CD1c-positive myeloid dendritic cell (primary cell): ENCODE measurements around the gene GPR107.
A peak's percentile ranks its signal among the peaks of the same experiment; 100 is the strongest.

Source experiments
- DNase-seq: peaks from one replicate; pipeline ENCODE4 v3.0.0-alpha.2; 2016; ENCODE audit errors: extremely low spot score

The GPR107 gene

GRCh38 chr9:130137081-130137640 is 83.5 kb downstream of the GPR107 start:
- no peak for DNase-seq

GRCh38 chr9:130137641-130138081 is 84.0 kb downstream of the GPR107 start:
- DNase-seq = no peak

GRCh38 chr9:130138171-130138653 is 84.5 kb downstream of the GPR107 start:
- DNase-seq = peak; percentile 72

- no peak for DNase-seq
Measured at GRCh38 chr9:130138791-130139190, 85.1 kb downstream of the GPR107 start.

- DNase-seq = no peak
Measured at GRCh38 chr9:130139251-130139650, 85.5 kb downstream of the GPR107 start.

GRCh38 chr9:130140706-130141105 is 87.0 kb downstream of the GPR107 start:
- peak; percentile 62 for DNase-seq

GRCh38 chr9:130142056-130142455 is 88.3 kb downstream of the GPR107 start:
- DNase-seq = no peak

GRCh38 chr9:130142641-130143040 is 88.9 kb downstream of the GPR107 start:
- no peak for DNase-seq

GRCh38 chr9:130143279-130143893 is 89.7 kb downstream of the GPR107 start:
- DNase-seq = no peak

GRCh38 chr9:130143958-130144366 is 90.3 kb downstream of the GPR107 start:
- peak; percentile 26 for DNase-seq

- DNase-seq = no peak
Measured at GRCh38 chr9:130144703-130145102, 91.0 kb downstream of the GPR107 start.

- no peak for DNase-seq
Measured at GRCh38 chr9:130145658-130146057, 92.0 kb downstream of the GPR107 start.

- DNase-seq = no peak
Measured at GRCh38 chr9:130147198-130147597, 93.5 kb downstream of the GPR107 start.

- no peak for DNase-seq
Measured at GRCh38 chr9:130147910-130148309, 94.2 kb downstream of the GPR107 start.

- DNase-seq = no peak
Measured at GRCh38 chr9:130149031-130149430, 95.3 kb downstream of the GPR107 start.

- no peak for DNase-seq
Measured at GRCh38 chr9:130149654-130150286, 96.1 kb downstream of the GPR107 start.

- no peak for DNase-seq
Measured at GRCh38 chr9:130150779-130151382, 97.2 kb downstream of the GPR107 start.

- DNase-seq = no peak
Measured at GRCh38 chr9:130154816-130155215, 101.1 kb downstream of the GPR107 start.

GRCh38 chr9:130155647-130156046 is 101.9 kb downstream of the GPR107 start:
- DNase-seq = no peak

GRCh38 chr9:130156672-130157071 is 103.0 kb downstream of the GPR107 start:
- DNase-seq = no peak

GRCh38 chr9:130157079-130157478 is 103.4 kb downstream of the GPR107 start:
- DNase-seq = no peak

- DNase-seq = peak; percentile 30
Measured at GRCh38 chr9:130158001-130158400, 104.3 kb downstream of the GPR107 start.

- no peak for DNase-seq
Measured at GRCh38 chr9:130159057-130159456, 105.4 kb downstream of the GPR107 start.
